Measurements from ENCODE around the gene BST2.
"Not testable (repeated sequence)": the region's sequence is repeated elsewhere in the genome, so short reads cannot be mapped to it uniquely, and the experiment has no call there.

The BST2 gene

DNA sequence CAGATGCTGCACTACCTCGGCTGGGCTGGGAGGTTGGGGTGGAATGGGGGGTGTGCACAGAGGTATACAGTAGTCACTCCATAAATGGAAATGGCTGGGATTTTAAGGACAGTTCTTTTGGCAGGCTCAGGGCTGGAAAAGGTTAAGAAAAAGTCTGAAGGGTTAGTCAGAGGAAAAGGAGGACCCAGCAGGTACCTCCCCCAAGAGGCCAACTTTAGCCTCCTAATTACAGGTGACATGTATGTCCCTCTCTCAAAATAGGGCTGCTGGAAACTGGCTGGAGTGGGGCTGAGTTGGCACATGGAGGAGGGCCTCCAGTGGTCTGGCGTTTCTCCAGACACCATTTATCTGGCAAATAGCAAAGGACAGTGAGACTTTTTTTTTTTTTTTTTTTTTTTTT, 12.4 kb downstream of the BST2 start:
- no peak for DNase-seq
- intact Hi-C loops (cut with DNase I), result no loop called here

DNA sequence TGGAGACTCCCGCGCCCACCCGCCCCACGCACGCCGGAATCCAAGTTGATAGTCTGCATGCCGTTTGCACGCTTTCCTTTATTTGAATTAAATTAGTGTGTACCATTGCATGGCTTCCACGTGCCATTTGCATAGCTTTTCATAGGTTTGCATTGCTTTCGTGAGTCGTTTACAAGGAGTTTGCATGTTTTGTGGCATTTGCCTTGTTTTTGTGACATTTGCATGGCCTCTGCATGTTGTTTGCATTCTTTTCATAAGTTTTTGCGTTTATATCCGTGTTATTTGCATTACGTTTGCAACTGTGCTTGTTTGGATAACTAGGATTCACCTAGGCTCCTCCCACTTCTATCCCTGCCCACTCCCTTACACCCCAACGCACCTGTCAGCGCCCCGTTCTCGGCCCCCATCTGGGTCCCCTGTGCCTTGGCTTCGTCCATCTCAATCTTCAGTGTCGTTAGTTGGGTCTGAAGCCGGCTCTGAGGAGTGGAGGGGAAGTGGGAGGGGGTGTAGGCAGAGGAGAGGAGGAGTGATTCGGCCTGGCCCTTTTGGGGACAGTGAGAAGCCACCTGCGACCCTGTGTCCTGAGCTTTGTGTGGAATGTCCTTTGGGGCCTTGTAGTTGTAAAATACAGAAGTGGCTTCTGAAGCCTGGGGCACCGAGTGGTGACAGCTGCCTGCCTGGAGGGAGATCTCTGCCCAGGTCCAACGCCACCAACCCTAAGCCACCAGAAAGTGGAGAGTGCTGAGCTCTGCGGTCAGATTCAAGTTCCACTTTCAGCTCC, 13.9 kb downstream of the BST2 start:
- peak in 6 of 42 donors; percentile 13 to 40 (median 22) for DNase-seq
- intact Hi-C loops (cut with DNase I), result no loop called here

DNA sequence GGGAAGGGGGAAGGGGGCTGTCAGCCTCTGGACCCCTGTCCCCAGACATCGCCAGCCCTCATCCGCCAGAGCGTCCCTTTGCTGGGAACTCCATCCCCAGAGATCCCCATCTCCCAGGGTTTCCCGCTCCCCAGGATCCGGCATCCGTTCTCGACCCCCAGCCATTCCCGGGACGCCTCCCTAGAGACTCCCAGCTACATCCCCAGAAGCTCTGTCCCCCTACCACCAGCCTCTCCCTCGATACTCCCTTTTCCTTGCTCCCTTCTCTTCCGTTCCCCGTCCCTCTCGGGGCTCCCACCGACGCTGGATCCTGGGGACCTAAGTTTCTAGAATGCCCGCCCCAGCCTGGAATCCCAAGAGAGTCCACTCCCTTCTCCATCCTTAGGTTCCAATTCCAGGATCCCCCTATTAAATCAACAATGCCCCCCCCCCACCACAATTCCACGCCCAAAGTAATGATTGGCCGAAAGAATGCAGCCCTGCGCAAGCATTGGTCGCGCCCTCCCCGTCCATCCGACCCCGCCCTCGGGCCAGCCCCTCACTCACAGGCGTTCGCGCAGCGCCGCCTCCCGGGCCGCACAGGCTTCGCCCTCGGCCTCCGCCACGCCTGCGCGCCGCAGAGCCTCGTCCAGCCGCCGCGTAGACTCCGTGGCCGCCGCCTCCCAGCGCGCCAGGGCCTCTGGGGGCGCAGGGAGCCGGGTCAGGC, 14.6 kb downstream of the BST2 start:
- intact Hi-C loops (cut with DNase I), result no loop called here
- peak; percentile 67 to 91 (median 85) for DNase-seq

DNA sequence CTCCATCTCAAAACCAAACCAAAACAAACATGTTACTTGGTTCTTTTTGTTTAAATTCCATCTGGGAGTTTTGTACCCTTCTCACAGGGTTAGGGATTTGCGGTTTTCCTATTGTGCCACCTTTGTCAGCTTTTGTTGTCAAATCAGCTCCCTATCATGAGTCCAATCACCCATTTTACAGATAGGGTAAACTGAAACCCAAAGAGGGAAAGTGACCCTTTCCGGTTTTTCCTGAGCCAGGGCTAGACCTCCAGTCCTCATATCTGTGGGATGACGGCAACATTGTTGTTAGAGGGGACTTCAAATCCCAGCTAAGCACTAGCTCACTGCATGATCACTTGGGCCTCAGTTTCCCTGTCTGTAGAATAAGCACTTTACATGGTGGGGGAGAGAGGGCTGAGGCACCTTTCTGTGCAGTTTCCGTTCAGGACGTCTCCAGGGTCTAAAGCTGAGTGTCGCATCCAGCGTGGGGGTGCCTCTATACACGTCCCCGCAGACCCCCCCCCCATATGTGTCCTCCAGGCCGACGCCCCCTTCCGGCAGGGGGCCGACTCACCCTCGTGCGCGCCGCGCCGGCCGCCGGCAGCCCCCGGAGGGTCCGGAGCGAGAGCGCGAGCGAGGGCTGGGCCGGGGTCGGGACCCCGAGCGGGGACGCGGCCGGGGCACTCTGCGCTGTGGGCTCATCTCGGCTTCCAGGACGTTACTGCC, 15.3 kb downstream of the BST2 start:
- no peak for DNase-seq
- intact Hi-C loops (cut with DNase I), result loop anchor here (5.0 kb wide), 1 partner anchor 43 kb away; no protein-coding TSS in a partner anchor

DNA sequence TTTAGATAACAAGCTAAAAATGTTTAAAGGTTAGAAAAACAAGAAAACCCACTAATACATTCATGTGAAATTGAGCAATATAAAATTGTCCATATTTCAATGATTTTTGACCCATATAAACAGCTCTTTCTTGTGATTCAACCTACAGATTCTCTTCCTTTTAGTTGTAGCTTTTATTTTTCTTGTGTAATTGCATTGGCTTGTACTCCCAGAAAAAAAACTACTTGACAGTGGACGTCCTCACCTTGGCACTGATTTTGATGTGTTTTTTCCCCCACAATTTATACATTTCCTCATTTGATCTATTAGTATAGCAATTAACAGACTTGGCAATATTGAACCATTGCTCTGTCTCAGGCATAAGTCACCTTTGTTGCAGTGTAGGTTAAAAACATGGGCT, 16.1 kb downstream of the BST2 start:
- intact Hi-C loops (cut with DNase I), result loop anchor here (5.0 kb wide), 1 partner anchor 42 kb away; no protein-coding TSS in a partner anchor
- no peak for DNase-seq

DNA sequence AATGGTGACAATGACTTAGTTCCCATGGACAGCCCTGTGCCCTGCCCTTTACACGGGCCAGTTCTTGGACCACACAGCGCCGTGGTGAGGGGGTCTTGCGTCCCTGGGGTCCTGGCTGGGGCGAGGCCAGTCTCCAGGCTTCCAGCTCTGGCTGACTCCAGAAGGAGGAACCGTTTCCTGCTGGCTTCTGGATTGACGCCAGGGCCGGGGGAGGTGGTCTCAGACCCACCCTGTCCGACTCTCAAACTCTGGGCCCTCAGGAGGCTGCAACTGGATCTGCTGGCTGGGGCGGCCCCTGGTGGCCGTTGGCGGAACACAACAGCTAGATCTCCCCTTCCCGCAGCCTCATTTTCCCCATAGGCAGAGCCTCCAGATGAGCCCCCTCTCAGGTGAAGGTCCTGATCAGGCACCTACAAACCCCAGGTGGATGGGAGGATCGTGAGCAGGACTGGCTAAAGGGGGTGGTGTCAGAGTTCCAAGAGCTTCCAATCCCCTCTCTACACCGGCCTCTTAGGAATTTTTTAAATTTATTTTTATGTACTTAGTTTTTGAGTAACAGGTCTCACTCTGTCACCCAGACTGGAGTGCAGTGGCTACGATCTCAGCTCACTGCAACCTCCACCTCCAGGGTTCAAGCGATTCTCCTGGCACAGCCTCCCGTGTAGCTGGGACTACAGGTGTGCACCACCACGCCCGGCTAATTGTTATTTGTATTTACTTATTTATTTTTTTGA, 19.4 kb downstream of the BST2 start:
- peak in 38 of 42 donors; percentile 14 to 73 (median 45) for DNase-seq
- intact Hi-C loops (cut with DNase I), result loop anchor here (5.0 kb wide), 1 partner anchor 39 kb away; no protein-coding TSS in a partner anchor

DNA sequence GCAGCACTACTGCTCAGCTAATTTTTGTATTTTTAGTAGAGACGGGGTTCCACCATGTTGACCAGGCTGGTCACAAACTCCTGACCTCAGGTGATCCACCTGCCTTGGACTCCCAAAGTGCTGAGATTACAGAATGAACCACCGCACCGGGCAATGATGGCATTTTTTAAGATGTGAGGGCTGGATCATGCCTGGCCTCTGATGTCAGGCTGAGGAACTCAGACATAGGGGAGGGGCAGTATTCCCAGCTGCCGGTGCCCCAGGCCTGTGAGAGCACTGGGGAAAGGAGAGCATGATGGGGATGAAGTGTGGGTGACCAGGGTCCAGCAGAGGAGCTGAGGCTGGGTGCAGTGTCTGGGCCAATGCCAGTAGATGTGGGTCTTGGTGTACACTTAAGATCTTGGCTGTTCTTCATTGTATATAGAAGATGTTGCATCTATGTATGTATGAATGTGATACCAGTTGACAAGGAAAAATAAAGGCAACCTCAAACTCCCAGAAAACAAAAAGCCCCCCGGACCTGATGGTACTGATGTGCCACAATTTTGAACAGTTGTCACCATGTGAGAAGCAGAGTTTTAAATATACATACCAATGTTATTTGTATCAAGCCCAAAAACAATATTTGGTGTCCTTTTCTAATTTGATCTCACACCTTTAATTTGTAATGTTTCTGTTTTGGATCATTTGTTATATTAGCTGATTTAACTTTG, 24.8 kb downstream of the BST2 start:
- intact Hi-C loops (cut with DNase I), result no loop called here
- no peak for DNase-seq

DNA sequence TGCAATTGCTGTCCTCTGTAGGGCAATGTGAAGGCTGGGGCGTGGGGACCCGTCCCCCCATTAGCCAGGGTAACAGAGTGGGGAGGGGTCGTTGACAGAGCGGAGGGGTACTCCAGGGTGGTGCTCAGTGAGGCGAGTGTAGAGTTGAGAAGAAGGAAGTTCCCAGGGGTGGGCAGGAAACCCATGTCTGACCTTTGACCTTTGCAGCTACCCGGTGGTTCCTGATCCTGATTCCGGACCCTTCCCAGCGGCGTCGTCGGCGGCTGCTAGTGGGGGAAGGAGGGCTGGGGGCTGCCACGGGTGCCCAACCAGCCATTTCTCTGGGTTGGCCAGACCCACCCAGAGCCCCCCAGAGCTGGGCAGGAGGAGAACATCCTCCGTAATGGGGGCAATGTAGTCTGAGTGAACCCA, 26.2 kb downstream of the BST2 start:
- DNase-seq, result no peak
- intact Hi-C loops (cut with DNase I), result no loop called here

DNA sequence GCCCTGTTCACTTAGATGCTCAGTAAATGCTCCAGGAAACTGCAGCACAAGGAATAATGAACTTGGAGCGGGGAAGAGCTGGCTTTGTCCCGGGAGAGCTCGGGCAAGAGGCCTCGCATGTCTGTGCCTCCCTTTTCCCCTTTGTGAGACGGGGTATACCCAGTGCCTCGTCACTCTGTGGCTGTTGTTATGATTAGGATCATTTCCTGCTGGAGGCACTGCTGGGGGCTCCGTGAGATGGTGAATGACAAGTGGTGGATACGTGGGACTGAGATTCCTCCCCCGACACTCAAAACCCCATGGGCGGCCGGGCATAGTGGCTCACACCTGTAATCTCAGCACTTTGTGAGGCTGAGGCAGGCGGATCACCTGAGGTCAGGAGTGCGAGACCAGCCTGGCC, 27.2 kb downstream of the BST2 start:
- intact Hi-C loops (cut with DNase I), result no loop called here

DNA sequence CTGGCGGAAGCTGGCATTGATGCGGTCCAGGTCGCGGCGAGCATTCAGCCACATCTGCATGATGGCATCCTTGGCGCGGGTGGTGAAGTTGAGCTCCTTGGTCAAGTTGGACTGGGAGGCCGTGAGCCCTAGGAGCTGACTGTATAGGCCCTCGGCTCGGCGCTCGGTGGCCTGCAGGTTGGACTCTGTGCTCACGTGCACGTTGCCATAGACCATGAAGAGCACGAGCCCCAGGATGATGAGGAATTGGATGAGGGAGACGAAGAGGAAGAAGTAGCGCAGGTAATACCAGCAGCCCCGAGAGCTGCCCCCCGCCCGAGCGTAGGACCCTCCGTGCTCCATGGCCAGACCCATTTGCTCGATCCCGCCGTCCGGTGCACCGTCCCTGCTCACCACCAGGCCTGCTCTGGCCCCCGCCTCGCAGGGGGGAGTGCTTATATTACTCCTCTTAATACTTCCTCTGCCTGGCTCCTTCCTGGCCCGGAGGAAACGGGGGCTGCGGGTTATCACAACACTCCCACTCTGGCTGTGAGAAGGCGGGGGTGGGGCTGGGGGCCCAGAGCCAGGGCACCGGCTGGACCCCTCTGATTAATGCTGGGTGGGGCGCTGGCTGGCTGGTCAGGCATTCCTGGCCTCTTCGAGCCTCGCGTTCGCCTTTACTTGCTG, 28.4 kb downstream of the BST2 start, which contains the start of gene PLVAP:
PLVAP (minus strand) TSS at position 408 of the 666 bp plus-strand sequence; CDS start at position 354, 54 bp downstream.
- DNase-seq, result peak in 2 of 42 donors; percentile 16 to 24
- intact Hi-C loops (cut with DNase I), result no loop called here

More for the DNA sequence above, 27.2 kb downstream of the BST2 start:
- DNase-seq, result no peak

DNA sequence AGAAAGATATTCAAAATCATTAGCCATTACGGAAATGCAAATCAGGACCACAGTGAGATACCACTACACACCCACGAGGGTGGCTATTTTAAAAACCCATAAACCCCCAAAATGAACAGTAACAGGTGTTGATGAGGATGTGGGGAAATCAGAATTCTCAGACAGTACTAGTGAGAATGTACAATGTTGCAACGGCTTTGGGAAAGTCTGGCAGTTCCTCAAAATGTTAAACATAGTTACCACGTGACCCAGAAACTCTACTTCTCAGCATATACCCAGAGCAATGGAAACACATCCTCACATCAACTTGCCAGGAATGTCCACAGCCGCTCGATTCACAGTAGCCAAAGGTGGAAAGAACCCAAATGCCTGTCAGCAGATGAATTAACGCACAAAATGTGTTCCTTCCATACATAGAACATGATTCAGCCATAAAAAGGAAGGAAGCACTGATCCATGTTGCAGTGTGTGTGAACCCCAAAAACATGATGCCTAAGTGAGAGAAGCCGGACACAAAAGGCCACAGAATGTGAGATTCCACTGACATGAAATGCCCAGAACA, 35.3 kb downstream of the BST2 start:
- intact Hi-C loops (cut with DNase I), result no loop called here
- DNase-seq, result peak in 2 of 42 donors; percentile 20 to 46

DNA sequence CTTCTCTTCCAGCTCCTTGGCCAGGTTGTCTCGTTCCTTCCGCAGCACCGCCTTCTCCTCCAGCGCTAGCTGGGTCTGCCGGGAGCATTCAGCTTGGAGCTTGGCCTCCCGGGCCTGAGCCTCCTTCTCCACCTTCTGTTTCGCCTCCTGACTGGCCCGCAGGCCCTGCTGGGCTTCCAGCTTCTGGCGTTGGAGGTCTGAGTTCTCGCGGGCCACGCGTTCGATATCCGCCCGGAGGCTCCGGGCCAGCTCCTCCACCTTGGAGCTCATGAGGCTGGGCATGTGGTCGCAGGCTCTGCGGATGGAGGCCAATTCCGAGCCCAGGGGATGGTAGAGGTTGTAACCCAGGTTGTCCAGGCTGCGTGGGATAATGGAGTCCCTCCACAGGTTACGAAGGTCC, 40.1 kb downstream of the BST2 start:
- no peak for DNase-seq
- intact Hi-C loops (cut with DNase I), result no loop called here

DNA sequence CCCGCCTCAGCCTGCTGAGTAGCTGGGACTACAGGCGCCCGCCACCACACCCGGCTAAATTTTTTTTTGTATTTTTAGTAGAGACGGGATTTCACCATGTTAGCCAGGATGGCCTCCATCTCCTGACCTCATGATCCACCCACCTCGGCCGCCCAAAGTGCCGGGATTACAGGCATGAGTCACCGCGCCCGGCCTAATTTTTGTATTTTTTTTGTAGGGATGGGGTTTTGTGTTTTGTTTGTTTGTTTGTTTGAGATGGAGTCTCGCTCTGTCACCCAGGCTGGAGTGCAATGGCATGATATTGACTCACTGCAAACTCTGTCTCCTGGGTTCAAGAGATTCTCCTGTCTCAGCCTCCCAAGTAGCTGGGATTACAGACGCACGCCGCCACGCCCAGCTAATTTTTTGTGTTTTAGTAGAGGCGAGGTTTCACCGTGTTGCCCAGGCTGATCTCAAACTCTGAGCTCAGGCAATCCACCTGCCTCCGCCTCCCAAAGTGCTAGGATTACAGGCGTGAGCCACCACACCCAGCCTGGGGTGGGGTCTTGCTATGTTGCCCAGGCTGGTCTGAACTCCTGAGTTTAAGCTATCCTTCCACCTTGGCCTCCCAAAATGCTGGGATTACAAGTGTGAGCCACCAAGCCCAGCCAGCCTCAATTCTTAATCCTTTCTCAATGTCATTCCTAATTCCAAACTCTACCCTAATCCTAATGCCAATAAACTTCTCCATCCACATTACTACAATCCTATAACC, 41.4 kb downstream of the BST2 start:
- intact Hi-C loops (cut with DNase I); DNase-seq: not testable (repeated sequence)

DNA sequence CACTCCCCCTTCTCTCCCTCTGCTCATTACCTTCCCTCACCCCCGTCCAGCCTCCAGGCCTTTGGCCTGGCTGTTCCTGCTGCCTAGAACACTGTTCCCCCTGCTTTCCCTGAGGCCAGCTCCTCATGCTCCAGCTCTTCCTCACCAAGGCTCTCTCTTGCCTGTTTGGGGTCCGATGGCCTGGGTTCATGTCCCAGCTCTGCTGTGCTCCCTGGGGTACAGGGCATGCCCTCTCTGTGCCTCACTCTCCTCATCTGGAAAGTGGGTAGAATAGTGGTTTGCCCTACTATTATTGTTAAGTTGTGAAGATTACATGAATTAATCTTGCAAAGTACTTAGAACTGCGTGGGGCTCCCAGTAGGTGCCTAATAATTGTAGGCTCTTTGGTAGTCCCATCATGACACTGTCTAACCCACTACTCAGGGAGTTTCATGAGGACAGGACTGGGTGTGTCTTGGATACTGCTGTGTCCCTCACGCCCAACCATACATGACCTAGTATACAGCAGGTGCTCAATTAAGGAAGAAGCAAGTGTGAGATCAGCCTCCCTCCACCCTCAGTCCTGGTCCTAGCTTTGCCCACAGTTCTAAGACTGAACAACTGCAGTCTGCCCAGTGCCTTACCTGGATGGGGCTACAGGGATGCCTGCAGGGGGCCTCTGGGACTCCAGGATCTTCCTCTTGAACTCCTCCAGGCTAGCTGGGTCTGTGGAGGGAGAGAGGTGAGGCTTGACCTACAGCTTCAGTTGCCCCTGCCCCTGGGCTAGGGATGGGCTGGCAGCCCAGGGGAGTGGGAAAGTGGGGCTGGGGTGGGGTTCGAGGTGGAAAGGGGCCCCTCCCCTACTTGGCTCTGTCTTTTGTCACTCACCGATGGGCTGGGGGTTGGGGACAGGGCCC, 45.3 kb downstream of the BST2 start:
- DNase-seq, result no peak
- intact Hi-C loops (cut with DNase I), result no loop called here

DNA sequence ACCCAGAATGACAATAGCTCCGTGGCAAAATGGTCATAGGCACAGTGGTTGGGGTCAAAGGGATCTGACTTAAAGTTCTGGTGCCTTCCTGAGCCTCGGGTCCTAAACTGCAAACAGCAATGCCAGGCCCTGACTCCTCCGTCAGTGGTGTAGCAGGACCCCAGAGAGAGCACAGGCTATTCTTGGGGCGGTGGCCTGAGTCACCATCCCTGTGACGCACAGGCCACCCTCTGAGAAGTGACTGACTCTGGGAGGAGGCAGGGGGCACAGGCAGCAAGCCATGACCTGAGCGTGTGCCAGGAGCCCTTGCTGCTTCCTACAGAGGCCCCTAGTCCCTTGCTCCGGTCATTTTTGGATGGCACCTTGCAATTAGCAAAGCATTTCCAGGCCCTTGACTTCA, 47.0 kb downstream of the BST2 start:
- intact Hi-C loops (cut with DNase I), result no loop called here
- no peak for DNase-seq

DNA sequence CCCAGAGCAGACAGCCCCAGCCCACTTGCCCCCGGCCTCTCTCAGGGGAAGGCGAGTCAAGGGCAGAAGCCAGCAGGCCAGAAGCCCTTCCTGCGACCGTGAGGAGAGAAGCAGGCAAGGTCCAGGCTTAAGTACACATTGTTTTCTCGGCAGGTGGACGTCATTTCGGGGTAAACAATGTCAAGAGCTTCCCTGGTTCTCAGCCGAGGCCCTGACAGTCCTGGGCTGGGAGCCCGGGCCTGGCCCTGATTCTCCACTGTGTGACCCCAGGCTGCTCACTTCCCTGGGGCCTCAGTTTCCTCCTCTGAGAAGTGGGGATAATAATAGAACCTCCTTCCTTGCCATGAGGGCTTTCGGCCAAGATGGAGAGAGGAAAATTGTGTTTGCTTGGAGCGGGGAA, 47.7 kb downstream of the BST2 start:
- no peak for DNase-seq
- intact Hi-C loops (cut with DNase I), result no loop called here

Data from head of caudate nucleus (tissue), 42 donors.